ENCODE data around the gene ARPP19. TPM values are rescaled to one million over a fixed set of nuclear protein-coding genes. Genes with fewer than 3 reads are reported as not detected.
"Not testable (repeated sequence)": the region's sequence is repeated elsewhere in the genome, so short reads cannot be mapped to it uniquely, and the experiment has no call there.

Gene ARPP19
- total RNA-seq, 2 experiments from 2014 or later, result 129 TPM

DNA sequence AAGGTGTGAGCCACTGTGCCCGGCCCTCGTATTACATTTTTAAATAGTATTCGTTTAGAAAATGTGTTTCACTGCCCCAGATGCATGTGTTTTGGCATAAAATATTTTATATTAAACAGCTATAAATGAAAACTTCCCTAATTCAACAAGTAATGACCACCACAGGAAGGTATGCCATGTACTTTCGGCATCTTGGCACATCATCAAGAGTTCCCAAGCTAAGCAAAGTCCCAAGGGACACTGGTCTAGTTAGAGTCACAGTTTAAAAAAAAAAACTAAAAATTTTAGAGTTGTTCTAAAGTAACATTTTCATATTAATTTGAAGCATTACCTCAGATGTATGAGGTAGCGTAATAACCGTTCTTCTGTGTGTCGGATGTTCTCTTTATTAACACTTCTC is 15.6 kb upstream of the ARPP19 start:
- CTCF ChIA-PET, result no interaction called here
- TF ChIP-seq, protein P1, sequence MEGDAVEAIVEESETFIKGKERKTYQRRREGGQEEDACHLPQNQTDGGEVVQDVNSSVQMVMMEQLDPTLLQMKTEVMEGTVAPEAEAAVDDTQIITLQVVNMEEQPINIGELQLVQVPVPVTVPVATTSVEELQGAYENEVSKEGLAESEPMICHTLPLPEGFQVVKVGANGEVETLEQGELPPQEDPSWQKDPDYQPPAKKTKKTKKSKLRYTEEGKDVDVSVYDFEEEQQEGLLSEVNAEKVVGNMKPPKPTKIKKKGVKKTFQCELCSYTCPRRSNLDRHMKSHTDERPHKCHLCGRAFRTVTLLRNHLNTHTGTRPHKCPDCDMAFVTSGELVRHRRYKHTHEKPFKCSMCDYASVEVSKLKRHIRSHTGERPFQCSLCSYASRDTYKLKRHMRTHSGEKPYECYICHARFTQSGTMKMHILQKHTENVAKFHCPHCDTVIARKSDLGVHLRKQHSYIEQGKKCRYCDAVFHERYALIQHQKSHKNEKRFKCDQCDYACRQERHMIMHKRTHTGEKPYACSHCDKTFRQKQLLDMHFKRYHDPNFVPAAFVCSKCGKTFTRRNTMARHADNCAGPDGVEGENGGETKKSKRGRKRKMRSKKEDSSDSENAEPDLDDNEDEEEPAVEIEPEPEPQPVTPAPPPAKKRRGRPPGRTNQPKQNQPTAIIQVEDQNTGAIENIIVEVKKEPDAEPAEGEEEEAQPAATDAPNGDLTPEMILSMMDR (IDR thresholded peaks at IDR 0.05), result no peak
- Mint-ChIP-seq H3K4me1 (ENCODE audit: low read depth) (no peaks in the 10 kb centered on the region), H3K4me3 (no peak overlapping the region), H3K9me3 (no peaks in the 10 kb centered on the region), H3K27me3 (no peaks in the 10 kb centered on the region), H3K27ac (no peak overlapping the region), H3K36me3 (ENCODE audit: low read depth) (no peaks in the 10 kb centered on the region)
- intact Hi-C loops (cut with micrococcal nuclease), result no loop called here
- no peak for ATAC-seq
- no peak for DNase-seq
- POLR2A ChIA-PET, result no interaction called here

DNA sequence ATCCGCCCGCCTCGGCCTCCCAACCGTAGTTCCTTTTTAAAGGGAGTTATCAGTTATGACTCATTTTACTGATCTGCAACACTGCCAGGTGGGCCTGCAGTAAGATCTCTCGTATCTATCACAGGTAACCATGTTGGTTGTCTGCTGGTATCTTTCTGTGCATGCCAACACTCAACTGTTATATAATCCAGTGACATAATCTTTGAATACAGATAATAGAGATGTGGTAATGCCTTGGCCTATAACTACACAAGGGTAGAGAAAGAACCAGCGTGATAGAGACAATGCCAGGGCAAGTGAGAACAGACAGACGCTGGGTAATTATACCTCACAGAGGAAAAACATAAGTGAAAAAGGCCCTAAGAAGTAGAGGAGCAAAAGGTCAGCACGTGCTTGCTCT is 11.0 kb upstream of the ARPP19 start:
- DNase-seq (no peak), ATAC-seq (no peak)
- ChIA-PET CTCF (no interaction called here), POLR2A (no interaction called here)
- Mint-ChIP-seq H3K36me3 (ENCODE audit: low read depth) (no peaks in the 10 kb centered on the region), H3K4me1 (ENCODE audit: low read depth) (no peaks in the 10 kb centered on the region), H3K4me3 (no peak overlapping the region), H3K27me3 (no peaks in the 10 kb centered on the region), H3K27ac (no peak overlapping the region), H3K9me3 (no peaks in the 10 kb centered on the region)
- TF ChIP-seq, protein P1 (IDR thresholded peaks at IDR 0.05), result no peak
- intact Hi-C loops (cut with micrococcal nuclease), result no loop called here

GRCh38 chr15:52576692-52577091 is 7.9 kb upstream of the ARPP19 start:
- Mint-ChIP-seq H3K27me3 (no peaks in the 10 kb centered on the region), H3K4me3 (no peak overlapping the region), H3K4me1 (ENCODE audit: low read depth) (no peaks in the 10 kb centered on the region), H3K36me3 (ENCODE audit: low read depth) (no peaks in the 10 kb centered on the region), H3K9me3 (peaks cover 5% of the 10 kb centered on the region), H3K27ac (no peak overlapping the region)
- intact Hi-C loops (cut with micrococcal nuclease), result no loop called here
- DNase-seq (no peak), ATAC-seq (no peak)
- POLR2A ChIA-PET, result interaction anchor here (0.6 kb wide), 1 partner anchor 149 kb away, joined by 3 read pairs; no protein-coding TSS in a partner anchor
- TF ChIP-seq, protein P1 (IDR thresholded peaks at IDR 0.05), result no peak
- CTCF ChIA-PET, result no interaction called here

GRCh38 chr15:52575573-52575972 is 6.7 kb upstream of the ARPP19 start:
- H3K9me3 Mint-ChIP-seq; H3K27me3 Mint-ChIP-seq; H3K4me3 Mint-ChIP-seq; H3K36me3 Mint-ChIP-seq (ENCODE audit: low read depth); H3K4me1 Mint-ChIP-seq (ENCODE audit: low read depth); intact Hi-C loops (cut with micrococcal nuclease); DNase-seq; ATAC-seq; H3K27ac Mint-ChIP-seq: not testable (repeated sequence)
- ChIA-PET POLR2A (interaction anchor here (1.0 kb wide), 1 partner anchor 16 kb away, joined by 3 read pairs; no protein-coding TSS in a partner anchor), CTCF (interaction anchor here (0.9 kb wide), 1 partner anchor 10 kb away, joined by 3 read pairs; no protein-coding TSS in a partner anchor)

DNA sequence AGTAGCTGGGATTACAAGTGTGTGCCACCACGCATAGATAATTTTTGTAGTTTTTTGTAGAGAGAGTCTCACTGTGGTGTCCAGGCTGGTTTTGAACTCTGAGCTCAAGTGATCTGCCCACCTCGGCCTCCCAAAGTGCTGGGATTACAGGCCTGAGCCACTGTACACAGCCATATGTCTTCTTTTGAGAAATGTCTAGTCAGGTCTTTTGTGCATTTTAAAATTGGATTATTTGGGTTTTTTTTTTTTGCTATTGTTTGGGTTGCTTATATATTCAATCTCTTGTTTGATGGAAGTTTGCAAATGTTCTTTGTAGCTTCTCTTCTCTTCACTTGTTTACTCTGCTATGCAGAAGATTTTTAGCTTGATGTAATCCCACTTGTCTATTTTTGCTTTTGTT is 6.2 kb upstream of the ARPP19 start:
- ChIA-PET POLR2A (interaction anchor here (1.0 kb wide), 1 partner anchor 16 kb away, joined by 3 read pairs; no protein-coding TSS in a partner anchor), CTCF (interaction anchor here (0.9 kb wide), 1 partner anchor 10 kb away, joined by 3 read pairs; no protein-coding TSS in a partner anchor)
- intact Hi-C loops (cut with micrococcal nuclease), result no loop called here
- no peaks in the 10 kb centered on the region for H3K36me3 Mint-ChIP-seq (ENCODE audit: low read depth)
- no peak overlapping the region for H3K4me3 Mint-ChIP-seq
- H3K27ac Mint-ChIP-seq, result no peak overlapping the region
- no peaks in the 10 kb centered on the region for H3K27me3 Mint-ChIP-seq
- no peak for DNase-seq
- ATAC-seq, result no peak
- peaks cover 5% of the 10 kb centered on the region for H3K9me3 Mint-ChIP-seq
- no peaks in the 10 kb centered on the region for H3K4me1 Mint-ChIP-seq (ENCODE audit: low read depth)
- TF ChIP-seq, protein P1 (IDR thresholded peaks at IDR 0.05), result no peak

DNA sequence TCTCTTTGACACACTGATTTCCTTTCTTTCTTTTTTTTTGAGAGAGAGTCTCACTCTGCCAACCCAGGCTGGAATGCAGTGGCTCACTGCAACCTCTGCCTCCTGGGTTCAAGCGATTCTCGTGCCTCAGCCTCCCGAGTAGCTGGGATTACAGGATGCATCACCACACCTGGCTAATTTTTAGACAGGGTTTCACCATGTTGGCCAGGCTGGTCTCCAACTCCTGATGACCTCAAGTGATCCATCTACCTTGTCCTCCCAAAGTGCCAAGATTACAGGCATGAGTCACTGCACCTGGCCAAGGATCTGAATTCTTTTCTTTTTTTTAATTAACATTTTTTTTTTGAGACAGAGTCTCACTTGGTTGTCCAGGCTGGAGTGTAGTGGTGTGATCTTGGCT is 5.8 kb upstream of the ARPP19 start:
- H3K4me1 Mint-ChIP-seq (ENCODE audit: low read depth); H3K27ac Mint-ChIP-seq; intact Hi-C loops (cut with micrococcal nuclease); ATAC-seq; H3K4me3 Mint-ChIP-seq; H3K27me3 Mint-ChIP-seq; H3K9me3 Mint-ChIP-seq; DNase-seq; H3K36me3 Mint-ChIP-seq (ENCODE audit: low read depth): not testable (repeated sequence)
- ChIA-PET CTCF (interaction anchor here (0.9 to 1.6 kb wide), 2 partner anchors 8 to 11 kb away, joined by 3 read pairs; no protein-coding TSS in a partner anchor), POLR2A (interaction anchor here (1.0 kb wide), 1 partner anchor 15 kb away, joined by 3 read pairs; no protein-coding TSS in a partner anchor)

Data from activated CD8-positive, alpha-beta T cell treated with anti-CD3 and anti-CD28 coated beads for 36 hours (primary cell).